H9 (cell line): Measurements from ENCODE around the gene ARL5B. TPM values are rescaled to one million over a fixed set of nuclear protein-coding genes. Genes with fewer than 3 reads are reported as not detected.

Experiments used
- DNase-seq: peaks from one replicate; pipeline ENCODE4 v3.0.0-alpha.2; 2017
- H2AFZ ChIP-seq: one replicate; pipeline ENCODE4 v1.6.1; 2013; ENCODE audit warnings: mild to moderate bottlenecking, low read length, control low read depth, moderate library complexity
- H2AK5ac ChIP-seq: 2 replicates; pipeline ENCODE4 v1.6.1; 2013; ENCODE audit warnings: low read length, control low read depth, mixed read lengths; ENCODE audit not compliant: insufficient read length
- H2BK120ac ChIP-seq: one replicate; pipeline ENCODE4 v1.6.1; 2013; ENCODE audit warnings: low read depth, mild to moderate bottlenecking, low read length, control low read depth, inconsistent platforms; ENCODE audit not compliant: poor library complexity, severe bottlenecking
- H2BK12ac ChIP-seq: 2 replicates; pipeline ENCODE4 v1.6.1; 2013; ENCODE audit warnings: low read length, control low read depth, mixed read lengths, low read depth; ENCODE audit not compliant: insufficient read length
- H2BK15ac ChIP-seq: 2 replicates; pipeline ENCODE4 v1.6.1; 2013; ENCODE audit warnings: low read depth, low read length, control low read depth
- H2BK20ac ChIP-seq: one replicate; pipeline ENCODE4 v1.6.1; 2013; ENCODE audit warnings: low read depth, mild to moderate bottlenecking, low read length, control low read depth, inconsistent platforms; ENCODE audit not compliant: poor library complexity, severe bottlenecking
- H2BK5ac ChIP-seq: 2 replicates; pipeline ENCODE4 v1.6.1; 2013; ENCODE audit warnings: low read length, control low read depth, mixed read lengths; ENCODE audit not compliant: insufficient read length
- H3K14ac ChIP-seq: 2 replicates; pipeline ENCODE4 v1.6.1; 2013; ENCODE audit warnings: low read length, control low read depth; ENCODE audit not compliant: insufficient read depth
- H3K18ac ChIP-seq: 2 replicates; pipeline ENCODE4 v1.6.1; 2013; ENCODE audit warnings: low read depth, mild to moderate bottlenecking, mixed read lengths, low read length, control low read depth; ENCODE audit not compliant: insufficient read length
- H3K23ac ChIP-seq: 2 replicates; pipeline ENCODE4 v1.6.1; 2013; ENCODE audit warnings: low read length, control low read depth, mixed read lengths, low read depth; ENCODE audit not compliant: insufficient read length
- H3K23me2 ChIP-seq: 2 replicates; pipeline ENCODE4 v1.6.1; 2013; ENCODE audit warnings: low read depth, mild to moderate bottlenecking, mixed read lengths, low read length, control low read depth; ENCODE audit not compliant: insufficient read length, poor library complexity, severe bottlenecking
- H3K27ac ChIP-seq: 2 replicates; pipeline ENCODE4 v1.5.1; 2013; ENCODE audit warnings: low read length, control low read depth, mixed read lengths, low read depth; ENCODE audit not compliant: insufficient read length
- H3K27me3 ChIP-seq: 2 replicates; pipeline ENCODE4 v1.6.1; 2013; ENCODE audit warnings: low read length, control low read depth, inconsistent platforms; ENCODE audit not compliant: insufficient read depth
- H3K4ac ChIP-seq: 2 replicates; pipeline ENCODE4 v1.6.1; 2013; ENCODE audit warnings: low read depth, mild to moderate bottlenecking, control low read depth, inconsistent platforms, low read length, moderate library complexity
- H3K4me1 ChIP-seq: 2 replicates; pipeline ENCODE4 v1.6.1; 2013; ENCODE audit warnings: low read length, control low read depth, inconsistent platforms; ENCODE audit not compliant: insufficient read depth
- H3K4me2 ChIP-seq: 2 replicates; pipeline ENCODE4 v1.6.1; 2013; ENCODE audit warnings: low read length, control low read depth, mixed read lengths; ENCODE audit not compliant: insufficient read length, insufficient read depth
- H3K56ac ChIP-seq: 2 replicates; pipeline ENCODE4 v1.6.1; 2013; ENCODE audit warnings: low read depth, mild to moderate bottlenecking, mixed read lengths, low read length, control low read depth; ENCODE audit not compliant: insufficient read length
- H3K79me1 ChIP-seq: 2 replicates; pipeline ENCODE4 v1.6.1; 2013; ENCODE audit warnings: low read depth, mild to moderate bottlenecking, moderate library complexity, low read length, control low read depth, inconsistent platforms; ENCODE audit not compliant: insufficient read depth, poor library complexity, severe bottlenecking
- H3K79me2 ChIP-seq: 2 replicates; pipeline ENCODE4 v1.6.1; 2013; ENCODE audit warnings: low read length, control low read depth, inconsistent platforms; ENCODE audit not compliant: insufficient read depth
- H3K9ac ChIP-seq: 2 replicates; pipeline ENCODE4 v1.6.1; 2013; ENCODE audit warnings: low read length, control low read depth, mixed read lengths; ENCODE audit not compliant: insufficient read length; ENCODE audit errors: extremely low read depth
- H3K9me3 ChIP-seq: one replicate; pipeline ENCODE4 v1.6.1; 2013; ENCODE audit warnings: low read depth, low read length, inconsistent platforms; ENCODE audit not compliant: control insufficient read depth
- H3T11ph ChIP-seq: one replicate; pipeline ENCODE4 v1.6.1; 2013; ENCODE audit warnings: mild to moderate bottlenecking, low read length, control low read depth, inconsistent platforms
- H4K20me1 ChIP-seq: one replicate; pipeline ENCODE4 v1.6.1; 2013; ENCODE audit not compliant: control insufficient read depth, insufficient read length, insufficient read depth
- H4K5ac ChIP-seq: 2 replicates; pipeline ENCODE4 v1.6.1; 2013; ENCODE audit warnings: low read depth, mild to moderate bottlenecking, mixed read lengths, low read length, control low read depth; ENCODE audit not compliant: insufficient read length
- H4K8ac ChIP-seq: replicated peaks from 2 replicates; pipeline ENCODE4 v1.6.1; 2013; ENCODE audit warnings: low read length, control low read depth, mixed read lengths, low read depth; ENCODE audit not compliant: insufficient read length
- H4K91ac ChIP-seq: 2 replicates; pipeline ENCODE4 v1.6.1; 2013; ENCODE audit warnings: low read depth, mild to moderate bottlenecking, moderate library complexity, mixed read lengths, low read length, control low read depth; ENCODE audit not compliant: insufficient read length
- H3K27ac Mint-ChIP-seq, 3 experiments: 2 replicates in 2 of 3; 3 replicates in 1 of 3; pipeline ENCODE4 v1.8.0; 2020 to 2021; ENCODE audit warnings: mixed read lengths in 3 of 3, mild to moderate bottlenecking in 1 of 3, moderate library complexity in 1 of 3
- H3K27me3 Mint-ChIP-seq: 2 replicates; pipeline ENCODE4 v1.8.0; 2021; ENCODE audit warnings: low read depth, mild to moderate bottlenecking, moderate library complexity, mixed read lengths
- H3K36me3 Mint-ChIP-seq, 3 experiments: 2 replicates in 2 of 3; 3 replicates in 1 of 3; pipeline ENCODE4 v1.8.0; 2020 to 2021; ENCODE audit warnings: low read depth in 3 of 3, mixed read lengths in 3 of 3; ENCODE audit not compliant: insufficient read depth in 1 of 3
- H3K4me1 Mint-ChIP-seq, 2 experiments: 2 replicates each; pipeline ENCODE4 v1.8.0; 2020; ENCODE audit warnings: mixed read lengths in 2 of 2
- H3K4me3 Mint-ChIP-seq, 2 experiments: 2 replicates in 1 of 2; 3 replicates in 1 of 2; pipeline ENCODE4 v1.8.0; 2020 to 2021; ENCODE audit warnings: mild to moderate bottlenecking in 2 of 2, mixed read lengths in 2 of 2, moderate library complexity in 1 of 2
- H3K9me3 Mint-ChIP-seq, 2 experiments: 2 replicates in 1 of 2; 3 replicates in 1 of 2; pipeline ENCODE4 v1.8.0; 2020; ENCODE audit warnings: mild to moderate bottlenecking in 2 of 2, mixed read lengths in 2 of 2, moderate library complexity in 1 of 2
- WGBS: extraction: QIAGEN DNeasy Blood & Tissue Kit; methylation state at CpG from one replicate; pipeline ENCODE4 v1.1.7; 2013; ENCODE audit warnings: missing lambda C conversion rate, low lambda C conversion rate, mixed read lengths; ENCODE audit not compliant: insufficient read length; ENCODE audit errors: extremely low coverage; 5-methylcytosine and 5-hydroxymethylcytosine counted together
- total RNA-seq: library from RNA; stranded (reverse); gene quantifications from 2 replicates; pipeline ENCODE4 v1.2.1, GENCODE V29; 2021
- TF ChIP-seq, protein P1 (sequence below): fragments of 200-600 bp; sonication (generic); conservative IDR thresholded peaks from 3 replicates; pipeline ENCODE4 v1.8.0; 2021; ENCODE audit warnings: antibody characterized with exemption, mild to moderate bottlenecking

Gene ARL5B
- total RNA-seq, 1 experiment from 2014 or later, result 33.9 TPM

DNA sequence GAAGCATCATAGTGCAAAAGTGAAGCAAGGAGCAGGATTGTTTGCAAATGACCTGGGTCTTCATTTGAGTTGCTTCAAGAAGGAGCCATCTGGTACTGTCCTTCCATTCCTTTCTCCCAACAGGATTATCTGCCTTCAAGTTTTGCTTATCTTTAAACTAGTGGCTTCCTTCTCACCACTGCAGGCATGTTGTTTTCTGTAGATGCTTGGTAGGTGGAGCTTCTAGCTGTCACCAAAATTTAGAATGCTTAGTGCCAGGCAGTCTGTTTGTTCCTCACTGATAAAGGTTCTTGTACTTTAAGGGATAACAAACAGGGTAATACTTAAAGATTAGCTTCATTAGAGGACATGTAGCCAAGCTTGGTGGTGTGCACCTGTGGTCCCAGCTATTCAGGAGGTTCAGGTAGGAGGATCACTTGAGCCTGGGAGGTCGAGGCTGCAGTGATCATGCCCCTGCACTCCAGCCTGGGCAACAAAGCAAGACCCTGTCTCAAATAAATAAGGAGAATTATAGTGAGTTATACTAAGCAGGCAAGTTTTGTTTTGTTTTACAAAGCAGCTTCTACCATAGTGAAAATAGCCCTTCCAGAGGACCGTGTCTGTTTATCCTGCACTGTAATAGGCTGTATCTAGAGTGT, 5.7 kb downstream of the ARL5B start:
- H2BK120ac ChIP-seq, result no peak overlapping the region
- H3K79me2 ChIP-seq, result peaks cover 49% of the 10 kb centered on the region
- H3K9ac ChIP-seq, result no peak overlapping the region
- H2AFZ ChIP-seq, result no peak overlapping the region
- no peak overlapping the region for H2BK20ac ChIP-seq
- H3T11ph ChIP-seq, result no peak overlapping the region
- no peak overlapping the region for H2BK15ac ChIP-seq
- H3K27ac ChIP-seq, result no peak overlapping the region
- no peaks in the 10 kb centered on the region for H3K9me3 Mint-ChIP-seq
- no peak overlapping the region for H2BK5ac ChIP-seq
- 0 out of 7 replicates have a peak overlapping the region, but pooled peaks of 1 of the 3 experiments have one; percentile 40 for H3K27ac Mint-ChIP-seq
- no CpG with 5 or more reads among the region's 2 CpGs for WGBS
- H3K4me1 Mint-ChIP-seq, result peaks cover 48 to 50% of the 10 kb centered on the region in 2 experiments
- no peak overlapping the region for H3K14ac ChIP-seq
- H3K4ac ChIP-seq, result no peak overlapping the region
- no peak overlapping the region for H3K23ac ChIP-seq
- no peak overlapping the region for H2AK5ac ChIP-seq
- no peak overlapping the region for H2BK12ac ChIP-seq
- H3K56ac ChIP-seq, result no peak overlapping the region
- H3K23me2 ChIP-seq, result no peaks in the 10 kb centered on the region
- no peak overlapping the region for H3K4me2 ChIP-seq
- H3K4me3 Mint-ChIP-seq, result no peak overlapping the region
- peaks cover 6% of the 10 kb centered on the region; the same call in 1 of the 2 replicates for H3K4me1 ChIP-seq
- no peak overlapping the region for H4K91ac ChIP-seq
- H3K36me3 Mint-ChIP-seq, result peaks cover 15 to 50% (median 35%) of the 10 kb centered on the region in 3 experiments; a peak in 6 of 7 replicates
- no peak overlapping the region for H3K18ac ChIP-seq
- H3K79me1 ChIP-seq, result no peaks in the 10 kb centered on the region
- H3K9me3 ChIP-seq, result no peaks in the 10 kb centered on the region
- H4K8ac ChIP-seq, result no peak overlapping the region
- H3K27me3 Mint-ChIP-seq, result no peaks in the 10 kb centered on the region
- no peaks in the 10 kb centered on the region for H4K20me1 ChIP-seq
- no peak for DNase-seq
- H3K27me3 ChIP-seq, result no peaks in the 10 kb centered on the region
- TF ChIP-seq, protein P1, sequence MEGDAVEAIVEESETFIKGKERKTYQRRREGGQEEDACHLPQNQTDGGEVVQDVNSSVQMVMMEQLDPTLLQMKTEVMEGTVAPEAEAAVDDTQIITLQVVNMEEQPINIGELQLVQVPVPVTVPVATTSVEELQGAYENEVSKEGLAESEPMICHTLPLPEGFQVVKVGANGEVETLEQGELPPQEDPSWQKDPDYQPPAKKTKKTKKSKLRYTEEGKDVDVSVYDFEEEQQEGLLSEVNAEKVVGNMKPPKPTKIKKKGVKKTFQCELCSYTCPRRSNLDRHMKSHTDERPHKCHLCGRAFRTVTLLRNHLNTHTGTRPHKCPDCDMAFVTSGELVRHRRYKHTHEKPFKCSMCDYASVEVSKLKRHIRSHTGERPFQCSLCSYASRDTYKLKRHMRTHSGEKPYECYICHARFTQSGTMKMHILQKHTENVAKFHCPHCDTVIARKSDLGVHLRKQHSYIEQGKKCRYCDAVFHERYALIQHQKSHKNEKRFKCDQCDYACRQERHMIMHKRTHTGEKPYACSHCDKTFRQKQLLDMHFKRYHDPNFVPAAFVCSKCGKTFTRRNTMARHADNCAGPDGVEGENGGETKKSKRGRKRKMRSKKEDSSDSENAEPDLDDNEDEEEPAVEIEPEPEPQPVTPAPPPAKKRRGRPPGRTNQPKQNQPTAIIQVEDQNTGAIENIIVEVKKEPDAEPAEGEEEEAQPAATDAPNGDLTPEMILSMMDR, result no peak
- H4K5ac ChIP-seq, result no peak overlapping the region
